GM12872 (cell line): ENCODE data around the gene ITIH5.

Source experiments
- CTCF ChIP-seq: IDR thresholded peaks from 3 replicates; pipeline ENCODE4 v1.5.1; 2011; ENCODE audit warnings: low read depth, mild to moderate bottlenecking, low read length, moderate library complexity; ENCODE audit not compliant: insufficient read depth

Gene ITIH5

GRCh38 chr10:7580520-7580919, 86.2 kb downstream of the ITIH5 start:
- no peak for TF ChIP-seq CTCF

GRCh38 chr10:7579681-7580080, 87.1 kb downstream of the ITIH5 start:
- TF ChIP-seq CTCF: no peak

- no peak for TF ChIP-seq CTCF
These were observed 89.2 kb downstream of the ITIH5 start for GRCh38 chr10:7577579-7577978.

- no peak for TF ChIP-seq CTCF
These were observed 89.6 kb downstream of the ITIH5 start for GRCh38 chr10:7577176-7577575.

- no peak for TF ChIP-seq CTCF
These were observed 90.4 kb downstream of the ITIH5 start for GRCh38 chr10:7576340-7576739.

- no peak for TF ChIP-seq CTCF
These were observed 94.4 kb downstream of the ITIH5 start for GRCh38 chr10:7572391-7572790.

GRCh38 chr10:7571981-7572380, 94.8 kb downstream of the ITIH5 start:
- no peak for TF ChIP-seq CTCF
